ENCODE measurements around the gene PPP1R9B. TPM values are rescaled to one million over a fixed set of nuclear protein-coding genes. Genes with fewer than 3 reads are reported as not detected.

PPP1R9B gene
- total and polyA plus RNA-seq, 2 donors, result 26.8 to 47.9 TPM

GRCh38 chr17:50102164-50102991, 48.1 kb downstream of the PPP1R9B start:
- Histone ChIP-seq H3K4me1 (ENCODE audit: control insufficient read depth in 2 of 2, insufficient read depth in 2 of 2, low read length in 2 of 2) (no peaks in the 10 kb centered on the region), H3K9me3 (ENCODE audit: control insufficient read depth in 2 of 2, insufficient read depth in 1 of 2, low read length in 1 of 2) (no peaks in the 10 kb centered on the region), H3K27ac (ENCODE audit: low read depth in 1 of 2, low read length in 1 of 2) (no peak overlapping the region), H3K4me3 (ENCODE audit: low read length in 2 of 2) (no peak overlapping the region), H3K27me3 (ENCODE audit: control insufficient read depth in 2 of 2, insufficient read depth in 1 of 2, low read length in 1 of 2) (no peaks in the 10 kb centered on the region), H3K36me3 (ENCODE audit: control insufficient read depth in 2 of 2, insufficient read depth in 2 of 2, low read length in 1 of 2) (peaks cover 23 to 54% of the 10 kb centered on the region in 2 donors)
- DNase-seq (ENCODE audit: low read depth in 6 of 9, low spot score in 9 of 9), result no peak
- WGBS, result 93% methylated on average over 15 of the region's 15 CpGs

GRCh38 chr17:50101346-50102163, 48.9 kb downstream of the PPP1R9B start:
- Histone ChIP-seq H3K27ac (ENCODE audit: low read depth in 1 of 2, low read length in 1 of 2) (no peak overlapping the region), H3K4me3 (ENCODE audit: low read length in 2 of 2) (no peak overlapping the region), H3K4me1 (ENCODE audit: control insufficient read depth in 2 of 2, insufficient read depth in 2 of 2, low read length in 2 of 2) (peaks cover 0 to 2% of the 10 kb centered on the region in 2 donors), H3K9me3 (ENCODE audit: control insufficient read depth in 2 of 2, insufficient read depth in 1 of 2, low read length in 1 of 2) (no peaks in the 10 kb centered on the region), H3K27me3 (ENCODE audit: control insufficient read depth in 2 of 2, insufficient read depth in 1 of 2, low read length in 1 of 2) (no peaks in the 10 kb centered on the region), H3K36me3 (ENCODE audit: control insufficient read depth in 2 of 2, insufficient read depth in 2 of 2, low read length in 1 of 2) (peaks cover 24 to 50% of the 10 kb centered on the region in 2 donors)
- WGBS, result 92% methylated on average over 17 of the region's 17 CpGs
- no peak for DNase-seq (ENCODE audit: low read depth in 6 of 9, low spot score in 9 of 9)

GRCh38 chr17:50100921-50101345, 49.5 kb downstream of the PPP1R9B start:
- DNase-seq (ENCODE audit: low read depth in 6 of 9, low spot score in 9 of 9), result no peak
- Histone ChIP-seq H3K27me3 (ENCODE audit: control insufficient read depth in 2 of 2, insufficient read depth in 1 of 2, low read length in 1 of 2) (no peaks in the 10 kb centered on the region), H3K4me1 (ENCODE audit: control insufficient read depth in 2 of 2, insufficient read depth in 2 of 2, low read length in 2 of 2) (peaks cover 6 to 8% of the 10 kb centered on the region in 2 donors), H3K27ac (ENCODE audit: low read depth in 1 of 2, low read length in 1 of 2) (no peak overlapping the region), H3K4me3 (ENCODE audit: low read length in 2 of 2) (no peak overlapping the region), H3K36me3 (ENCODE audit: control insufficient read depth in 2 of 2, insufficient read depth in 2 of 2, low read length in 1 of 2) (peaks cover 22 to 48% of the 10 kb centered on the region in 2 donors), H3K9me3 (ENCODE audit: control insufficient read depth in 2 of 2, insufficient read depth in 1 of 2, low read length in 1 of 2) (no peaks in the 10 kb centered on the region)
- 96% methylated on average over 15 of the region's 15 CpGs for WGBS

DNA sequence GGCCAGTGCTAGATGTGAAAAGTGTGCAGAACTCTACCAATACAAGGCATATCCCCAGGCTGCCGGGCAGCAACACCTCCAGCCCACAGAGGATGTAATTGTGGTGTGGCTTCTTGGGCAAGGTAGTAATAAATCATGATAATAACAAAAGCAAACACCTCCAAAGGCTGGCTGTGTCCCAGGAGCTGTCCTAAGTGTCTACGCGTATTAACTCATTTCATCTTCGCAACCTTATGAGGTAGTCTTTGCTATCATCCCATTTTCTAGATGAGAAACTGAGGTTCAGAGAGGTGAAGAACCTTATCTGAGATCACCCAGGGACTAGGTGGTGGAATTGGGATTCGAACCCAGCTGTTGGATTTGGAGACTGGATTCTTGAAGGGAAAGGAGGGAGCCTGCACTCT, 50.0 kb downstream of the PPP1R9B start:
- WGBS, result 84% methylated on average over 5 of the region's 5 CpGs
- peaks cover 22 to 44% of the 10 kb centered on the region in 2 donors for H3K36me3 ChIP-seq (ENCODE audit: control insufficient read depth in 2 of 2, insufficient read depth in 2 of 2, low read length in 1 of 2)
- H3K27ac ChIP-seq (ENCODE audit: low read depth in 1 of 2, low read length in 1 of 2), result no peak overlapping the region
- peaks cover 10 to 13% of the 10 kb centered on the region in 2 donors for H3K4me1 ChIP-seq (ENCODE audit: control insufficient read depth in 2 of 2, insufficient read depth in 2 of 2, low read length in 2 of 2)
- H3K9me3 ChIP-seq (ENCODE audit: control insufficient read depth in 2 of 2, insufficient read depth in 1 of 2, low read length in 1 of 2), result no peaks in the 10 kb centered on the region
- H3K4me3 ChIP-seq (ENCODE audit: low read length in 2 of 2), result no peak overlapping the region
- DNase-seq (ENCODE audit: low read depth in 6 of 9, low spot score in 9 of 9), result no peak
- H3K27me3 ChIP-seq (ENCODE audit: control insufficient read depth in 2 of 2, insufficient read depth in 1 of 2, low read length in 1 of 2), result no peaks in the 10 kb centered on the region

GRCh38 chr17:50099003-50099402, 51.5 kb downstream of the PPP1R9B start:
- Histone ChIP-seq H3K4me1 (ENCODE audit: control insufficient read depth in 2 of 2, insufficient read depth in 2 of 2, low read length in 2 of 2) (peaks cover 11 to 13% of the 10 kb centered on the region in 2 donors), H3K4me3 (ENCODE audit: low read length in 2 of 2) (no peak overlapping the region), H3K9me3 (ENCODE audit: control insufficient read depth in 2 of 2, insufficient read depth in 1 of 2, low read length in 1 of 2) (no peaks in the 10 kb centered on the region), H3K27me3 (ENCODE audit: control insufficient read depth in 2 of 2, insufficient read depth in 1 of 2, low read length in 1 of 2) (no peaks in the 10 kb centered on the region), H3K36me3 (ENCODE audit: control insufficient read depth in 2 of 2, insufficient read depth in 2 of 2, low read length in 1 of 2) (peaks cover 22 to 44% of the 10 kb centered on the region in 2 donors), H3K27ac (ENCODE audit: low read depth in 1 of 2, low read length in 1 of 2) (no peak overlapping the region)
- no peak for DNase-seq (ENCODE audit: low read depth in 6 of 9, low spot score in 9 of 9)
- 94% methylated on average over 5 of the region's 5 CpGs for WGBS

DNA sequence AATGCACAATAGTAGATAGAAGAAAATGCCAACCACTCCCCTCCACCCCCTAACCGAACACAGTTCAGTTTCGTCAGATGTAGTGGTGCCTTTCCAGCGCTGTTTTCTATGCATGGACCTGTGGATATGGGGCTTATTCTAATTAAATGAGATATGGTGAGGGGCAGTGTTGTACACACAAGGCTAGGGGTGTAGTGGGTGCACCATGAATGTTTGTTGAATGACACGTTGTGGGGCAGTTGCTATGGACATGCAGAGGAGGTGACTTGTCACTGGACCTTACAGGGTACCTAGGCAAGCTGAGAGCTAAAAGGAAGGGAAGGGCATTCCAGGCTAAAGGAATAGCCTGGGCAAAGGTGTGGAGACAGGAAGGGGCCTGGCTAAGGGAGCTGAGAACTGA, 51.9 kb downstream of the PPP1R9B start:
- Histone ChIP-seq H3K27me3 (ENCODE audit: control insufficient read depth in 2 of 2, insufficient read depth in 1 of 2, low read length in 1 of 2) (no peaks in the 10 kb centered on the region), H3K27ac (ENCODE audit: low read depth in 1 of 2, low read length in 1 of 2) (no peak overlapping the region), H3K4me3 (ENCODE audit: low read length in 2 of 2) (no peak overlapping the region), H3K36me3 (ENCODE audit: control insufficient read depth in 2 of 2, insufficient read depth in 2 of 2, low read length in 1 of 2) (peaks cover 22 to 39% of the 10 kb centered on the region in 2 donors), H3K9me3 (ENCODE audit: control insufficient read depth in 2 of 2, insufficient read depth in 1 of 2, low read length in 1 of 2) (no peaks in the 10 kb centered on the region), H3K4me1 (ENCODE audit: control insufficient read depth in 2 of 2, insufficient read depth in 2 of 2, low read length in 2 of 2) (peaks cover 11 to 13% of the 10 kb centered on the region in 2 donors)
- WGBS, result 97% methylated on average over 4 of the region's 4 CpGs
- DNase-seq (ENCODE audit: low read depth in 6 of 9, low spot score in 9 of 9), result no peak

DNA sequence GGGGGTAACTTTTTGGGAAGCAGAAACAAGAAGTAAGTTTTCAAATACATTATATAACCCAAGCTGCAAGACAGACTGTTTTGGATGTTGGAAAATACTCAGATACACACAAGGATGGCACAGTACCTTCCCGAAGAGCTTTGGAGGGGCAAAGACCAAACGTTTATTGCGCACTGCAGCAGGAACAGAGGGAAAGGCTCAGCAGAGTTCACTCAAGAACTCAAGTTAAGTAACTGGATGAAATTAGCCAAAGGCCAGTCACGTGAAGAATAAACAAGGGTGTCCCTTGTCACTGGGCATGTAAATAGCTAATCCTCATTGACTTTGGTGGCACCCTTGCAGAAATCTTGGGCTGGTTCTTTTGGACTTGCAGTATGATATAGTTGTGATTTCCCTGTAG, 52.6 kb downstream of the PPP1R9B start:
- Histone ChIP-seq H3K9me3 (ENCODE audit: control insufficient read depth in 2 of 2, insufficient read depth in 1 of 2, low read length in 1 of 2) (no peaks in the 10 kb centered on the region), H3K4me3 (ENCODE audit: low read length in 2 of 2) (no peak overlapping the region), H3K36me3 (ENCODE audit: control insufficient read depth in 2 of 2, insufficient read depth in 2 of 2, low read length in 1 of 2) (peaks cover 22 to 38% of the 10 kb centered on the region in 2 donors), H3K27ac (ENCODE audit: low read depth in 1 of 2, low read length in 1 of 2) (no peak overlapping the region), H3K27me3 (ENCODE audit: control insufficient read depth in 2 of 2, insufficient read depth in 1 of 2, low read length in 1 of 2) (no peaks in the 10 kb centered on the region), H3K4me1 (ENCODE audit: control insufficient read depth in 2 of 2, insufficient read depth in 2 of 2, low read length in 2 of 2) (peaks cover 11 to 13% of the 10 kb centered on the region in 2 donors)
- WGBS, result 97% methylated on average over 4 of the region's 4 CpGs
- DNase-seq (ENCODE audit: low read depth in 6 of 9, low spot score in 9 of 9), result no peak

DNA sequence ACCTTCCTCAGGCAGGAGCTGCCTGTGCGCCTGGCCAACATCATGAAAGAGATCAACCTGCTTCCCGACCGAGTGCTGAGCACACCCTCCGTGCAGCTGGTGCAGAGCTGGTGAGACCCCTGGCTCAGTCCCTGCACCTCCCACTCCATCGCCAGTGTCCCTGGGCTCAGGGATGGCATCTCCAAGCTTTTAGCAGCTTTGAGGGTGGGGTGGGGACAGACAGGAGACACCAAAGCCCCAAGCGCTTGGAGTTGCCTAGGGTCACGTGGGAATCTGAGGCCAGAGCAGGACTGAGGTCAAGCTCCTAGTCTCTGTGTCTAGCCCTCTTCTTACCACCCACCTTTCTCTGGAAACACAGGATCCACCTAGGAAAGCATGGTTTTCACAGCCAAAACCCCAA, 53.0 kb downstream of the PPP1R9B start:
- Histone ChIP-seq H3K4me3 (ENCODE audit: low read length in 2 of 2) (no peak overlapping the region), H3K9me3 (ENCODE audit: control insufficient read depth in 2 of 2, insufficient read depth in 1 of 2, low read length in 1 of 2) (no peaks in the 10 kb centered on the region), H3K27me3 (ENCODE audit: control insufficient read depth in 2 of 2, insufficient read depth in 1 of 2, low read length in 1 of 2) (no peaks in the 10 kb centered on the region), H3K36me3 (ENCODE audit: control insufficient read depth in 2 of 2, insufficient read depth in 2 of 2, low read length in 1 of 2) (peaks cover 22 to 38% of the 10 kb centered on the region in 2 donors), H3K4me1 (ENCODE audit: control insufficient read depth in 2 of 2, insufficient read depth in 2 of 2, low read length in 2 of 2) (peaks cover 11 to 13% of the 10 kb centered on the region in 2 donors), H3K27ac (ENCODE audit: low read depth in 1 of 2, low read length in 1 of 2) (no peak overlapping the region)
- DNase-seq (ENCODE audit: low read depth in 6 of 9, low spot score in 9 of 9), result no peak
- WGBS, result 84% methylated on average over 7 of the region's 7 CpGs

- Histone ChIP-seq H3K27ac (ENCODE audit: low read depth in 1 of 2, low read length in 1 of 2) (no peak overlapping the region), H3K9me3 (ENCODE audit: control insufficient read depth in 2 of 2, insufficient read depth in 1 of 2, low read length in 1 of 2) (no peaks in the 10 kb centered on the region), H3K4me3 (ENCODE audit: low read length in 2 of 2) (no peak overlapping the region), H3K27me3 (ENCODE audit: control insufficient read depth in 2 of 2, insufficient read depth in 1 of 2, low read length in 1 of 2) (peaks cover 0 to 2% of the 10 kb centered on the region in 2 donors), H3K4me1 (ENCODE audit: control insufficient read depth in 2 of 2, insufficient read depth in 2 of 2, low read length in 2 of 2) (peaks cover 11 to 13% of the 10 kb centered on the region in 2 donors), H3K36me3 (ENCODE audit: control insufficient read depth in 2 of 2, insufficient read depth in 2 of 2, low read length in 1 of 2) (peaks cover 22 to 38% of the 10 kb centered on the region in 2 donors)
- WGBS, result 97% methylated on average over 3 of the region's 3 CpGs
- no peak for DNase-seq (ENCODE audit: low read depth in 6 of 9, low spot score in 9 of 9)
These were observed 53.7 kb downstream of the PPP1R9B start for GRCh38 chr17:50096758-50097157.
